Astrocyte (in vitro differentiated cells and primary cell): Measurements from ENCODE around the gene PTPN3.

ENCODE experiments used
- EZH2 ChIP-seq: IDR thresholded peaks from 2 replicates; pipeline ENCODE4 v1.6.1; 2012; ENCODE audit warnings: mild to moderate bottlenecking, low read length, inconsistent platforms; ENCODE audit not compliant: insufficient read depth
- TF ChIP-seq, protein P1 (sequence below): IDR thresholded peaks from 2 replicates; pipeline ENCODE4 v1.5.1; 2011; ENCODE audit warnings: low read depth, mild to moderate bottlenecking, inconsistent platforms, low read length, moderate library complexity; ENCODE audit not compliant: insufficient read depth

DNA sequence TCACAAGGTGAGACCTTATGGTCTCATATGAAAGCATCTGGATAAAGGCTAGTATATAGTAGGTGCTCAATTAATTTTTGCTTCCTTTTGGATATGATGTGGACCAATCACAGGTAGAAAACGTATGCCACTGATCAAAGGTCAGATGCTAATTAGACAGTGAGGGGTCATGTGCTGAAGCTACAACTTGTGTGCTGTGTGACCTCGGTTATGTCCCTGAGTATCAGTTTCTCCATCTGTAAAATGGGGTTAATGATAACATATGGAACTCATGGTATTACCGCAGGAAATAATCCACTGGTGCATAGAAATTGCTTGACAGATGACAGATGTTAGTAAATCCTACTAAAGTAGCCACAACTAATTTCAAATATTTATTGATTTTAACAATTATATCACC lies 62.0 kb downstream of the PTPN3 start:
- TF ChIP-seq, protein P1, sequence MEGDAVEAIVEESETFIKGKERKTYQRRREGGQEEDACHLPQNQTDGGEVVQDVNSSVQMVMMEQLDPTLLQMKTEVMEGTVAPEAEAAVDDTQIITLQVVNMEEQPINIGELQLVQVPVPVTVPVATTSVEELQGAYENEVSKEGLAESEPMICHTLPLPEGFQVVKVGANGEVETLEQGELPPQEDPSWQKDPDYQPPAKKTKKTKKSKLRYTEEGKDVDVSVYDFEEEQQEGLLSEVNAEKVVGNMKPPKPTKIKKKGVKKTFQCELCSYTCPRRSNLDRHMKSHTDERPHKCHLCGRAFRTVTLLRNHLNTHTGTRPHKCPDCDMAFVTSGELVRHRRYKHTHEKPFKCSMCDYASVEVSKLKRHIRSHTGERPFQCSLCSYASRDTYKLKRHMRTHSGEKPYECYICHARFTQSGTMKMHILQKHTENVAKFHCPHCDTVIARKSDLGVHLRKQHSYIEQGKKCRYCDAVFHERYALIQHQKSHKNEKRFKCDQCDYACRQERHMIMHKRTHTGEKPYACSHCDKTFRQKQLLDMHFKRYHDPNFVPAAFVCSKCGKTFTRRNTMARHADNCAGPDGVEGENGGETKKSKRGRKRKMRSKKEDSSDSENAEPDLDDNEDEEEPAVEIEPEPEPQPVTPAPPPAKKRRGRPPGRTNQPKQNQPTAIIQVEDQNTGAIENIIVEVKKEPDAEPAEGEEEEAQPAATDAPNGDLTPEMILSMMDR, result no peak
- TF ChIP-seq EZH2, result no peak
